ENCODE data around the gene MS4A8.

DNA sequence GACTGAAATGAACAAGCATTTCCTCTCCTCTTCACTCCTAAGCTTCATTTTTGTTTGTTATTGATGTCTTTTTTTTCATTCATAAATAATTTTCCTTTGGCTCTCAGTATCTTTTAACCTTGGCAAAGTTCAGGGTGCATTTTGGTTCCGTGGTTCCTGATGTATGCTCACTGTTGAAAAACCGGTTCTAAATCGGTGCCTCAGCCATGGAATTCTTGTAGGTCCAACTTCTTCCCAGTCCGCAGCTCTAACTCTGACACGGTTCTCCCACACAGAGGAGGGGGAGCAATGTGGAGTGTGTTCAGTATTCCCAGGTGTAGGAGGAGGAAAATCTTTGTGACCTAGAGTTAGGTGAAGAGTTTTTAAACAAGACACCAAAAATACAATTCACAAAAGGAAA, 44.7 kb downstream of the MS4A8 start:
- TF ChIP-seq, protein P1, sequence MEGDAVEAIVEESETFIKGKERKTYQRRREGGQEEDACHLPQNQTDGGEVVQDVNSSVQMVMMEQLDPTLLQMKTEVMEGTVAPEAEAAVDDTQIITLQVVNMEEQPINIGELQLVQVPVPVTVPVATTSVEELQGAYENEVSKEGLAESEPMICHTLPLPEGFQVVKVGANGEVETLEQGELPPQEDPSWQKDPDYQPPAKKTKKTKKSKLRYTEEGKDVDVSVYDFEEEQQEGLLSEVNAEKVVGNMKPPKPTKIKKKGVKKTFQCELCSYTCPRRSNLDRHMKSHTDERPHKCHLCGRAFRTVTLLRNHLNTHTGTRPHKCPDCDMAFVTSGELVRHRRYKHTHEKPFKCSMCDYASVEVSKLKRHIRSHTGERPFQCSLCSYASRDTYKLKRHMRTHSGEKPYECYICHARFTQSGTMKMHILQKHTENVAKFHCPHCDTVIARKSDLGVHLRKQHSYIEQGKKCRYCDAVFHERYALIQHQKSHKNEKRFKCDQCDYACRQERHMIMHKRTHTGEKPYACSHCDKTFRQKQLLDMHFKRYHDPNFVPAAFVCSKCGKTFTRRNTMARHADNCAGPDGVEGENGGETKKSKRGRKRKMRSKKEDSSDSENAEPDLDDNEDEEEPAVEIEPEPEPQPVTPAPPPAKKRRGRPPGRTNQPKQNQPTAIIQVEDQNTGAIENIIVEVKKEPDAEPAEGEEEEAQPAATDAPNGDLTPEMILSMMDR (IDR thresholded peaks at IDR 0.05; ENCODE audit: insufficient read depth, low read depth, low read length), result no peak
- no peak for TF ChIP-seq EZH2 (IDR thresholded peaks at IDR 0.05; ENCODE audit: insufficient read depth, low read length)

Data from astrocyte (in vitro differentiated cells and primary cell).